ENCODE measurements around the gene KLF15. TPM values are rescaled to one million over a fixed set of nuclear protein-coding genes. Genes with fewer than 3 reads are reported as not detected.

The KLF15 gene
- total and polyA plus RNA-seq, 9 of the 15 experiments (the other 6 are each of a cell fraction or from before 2014, with no cell fraction given), result 0.08 to 4.8 (median 1.2) TPM

GRCh38 chr3:126309861-126310655 lies 47.1 kb downstream of the KLF15 start (continued):
- TF ChIP-seq CBX2 (IDR thresholded peaks at IDR 0.05; ENCODE audit: insufficient read depth, low read length, poor library complexity, severe bottlenecking), result no peak

DNA sequence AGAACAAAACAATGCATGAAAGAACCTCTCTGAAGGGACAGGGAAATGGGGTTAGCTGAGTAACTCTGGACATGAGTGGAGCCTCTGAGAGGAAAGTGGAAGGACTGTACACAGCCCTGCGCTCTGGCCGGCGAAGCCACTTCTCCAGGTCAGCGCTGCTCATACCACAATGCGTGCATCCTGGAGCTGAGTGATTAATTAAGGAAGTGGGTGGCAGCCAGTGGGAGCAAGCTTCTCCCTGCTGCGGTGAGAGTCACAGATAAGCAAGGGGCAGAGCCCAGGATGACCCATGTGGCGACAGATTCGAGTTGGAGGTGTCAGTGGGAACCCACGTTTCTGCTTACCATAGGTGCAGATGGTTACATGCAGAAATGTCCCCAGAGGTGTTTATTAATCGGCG lies 48.0 kb downstream of the KLF15 start:
- ATAC-seq (peak; percentile 37; the same call in 2 of the 3 replicates), FAIRE-seq (no peak), DNase-seq (ENCODE audit: extremely low read depth in 1 of 4, low spot score in 3 of 4) (peak; percentile 9 to 17 (median 10))
- POLR2A ChIA-PET, result no interaction called here
- Histone ChIP-seq H3K9me3 (replicated peaks; ENCODE audit: control insufficient read depth, insufficient read depth, low read depth, low read length) (no peaks in the 10 kb centered on the region), H3K9me1 (ENCODE audit: control insufficient read depth, insufficient read depth, low read length) (no peaks in the 10 kb centered on the region), H3K9ac (ENCODE audit: insufficient read depth in 1 of 2, low read depth in 2 of 2, low read length in 2 of 2) (no peak overlapping the region), H3K4me1 (replicated peaks in 1 of 2; ENCODE audit: control insufficient read depth in 2 of 2, insufficient read depth in 2 of 2, low read length in 2 of 2) (no peaks in the 10 kb centered on the region), H3K27ac (ENCODE audit: extremely low read depth, low read depth, low read length) (no peak overlapping the region), H3K79me2 (ENCODE audit: control insufficient read depth, insufficient read depth, low read length) (no peaks in the 10 kb centered on the region), H3K36me3 (ENCODE audit: control insufficient read depth, insufficient read depth, low read length) (no peaks in the 10 kb centered on the region), H3K4me3 (no peak overlapping the region), H3K4me2 (ENCODE audit: insufficient read depth, low read length) (no peak overlapping the region), H4K20me1 (replicated peaks; ENCODE audit: control insufficient read depth, insufficient read depth, low read length) (no peaks in the 10 kb centered on the region), H2AFZ (ENCODE audit: low read depth, low read length) (no peak overlapping the region), H3K27me3 (ENCODE audit: control insufficient read depth in 2 of 2, insufficient read depth in 2 of 2, low read length in 2 of 2) (peaks cover 3 to 41% of the 10 kb centered on the region in 2 experiments; a peak in 4 of 5 replicates)
- in situ Hi-C loops (cut with MboI), result no loop called here
- no TSS peak for BruUV-seq (replicated peaks)
- WGBS (ENCODE audit: insufficient coverage, low coverage, missing lambda C conversion rate), result 1% methylated on average over 10 of the region's 11 CpGs
- CTCF ChIA-PET (ENCODE audit: low intra/inter-chr PET ratio), result no interaction called here
- intact Hi-C loops (cut with micrococcal nuclease), result no loop called here
- no peak for TF ChIP-seq SIX5 (IDR thresholded peaks at IDR 0.05; ENCODE audit: borderline replicate concordance in 1 of 2, insufficient read depth in 1 of 2, low read depth in 1 of 2, low read length in 2 of 2)
- TF ChIP-seq POLR2AphosphoS5 (IDR thresholded peaks at IDR 0.05; ENCODE audit: control insufficient read depth, insufficient read depth, low read depth, low read length), result no peak
- TF ChIP-seq TCF3 (CRISPR knock-in tag; IDR thresholded peaks at IDR 0.05), result peak; percentile 64
- no peak for TF ChIP-seq ZC3H8 (IDR thresholded peaks at IDR 0.05)
- TF ChIP-seq, protein P1, sequence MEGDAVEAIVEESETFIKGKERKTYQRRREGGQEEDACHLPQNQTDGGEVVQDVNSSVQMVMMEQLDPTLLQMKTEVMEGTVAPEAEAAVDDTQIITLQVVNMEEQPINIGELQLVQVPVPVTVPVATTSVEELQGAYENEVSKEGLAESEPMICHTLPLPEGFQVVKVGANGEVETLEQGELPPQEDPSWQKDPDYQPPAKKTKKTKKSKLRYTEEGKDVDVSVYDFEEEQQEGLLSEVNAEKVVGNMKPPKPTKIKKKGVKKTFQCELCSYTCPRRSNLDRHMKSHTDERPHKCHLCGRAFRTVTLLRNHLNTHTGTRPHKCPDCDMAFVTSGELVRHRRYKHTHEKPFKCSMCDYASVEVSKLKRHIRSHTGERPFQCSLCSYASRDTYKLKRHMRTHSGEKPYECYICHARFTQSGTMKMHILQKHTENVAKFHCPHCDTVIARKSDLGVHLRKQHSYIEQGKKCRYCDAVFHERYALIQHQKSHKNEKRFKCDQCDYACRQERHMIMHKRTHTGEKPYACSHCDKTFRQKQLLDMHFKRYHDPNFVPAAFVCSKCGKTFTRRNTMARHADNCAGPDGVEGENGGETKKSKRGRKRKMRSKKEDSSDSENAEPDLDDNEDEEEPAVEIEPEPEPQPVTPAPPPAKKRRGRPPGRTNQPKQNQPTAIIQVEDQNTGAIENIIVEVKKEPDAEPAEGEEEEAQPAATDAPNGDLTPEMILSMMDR (IDR thresholded peaks at IDR 0.05 in 2 of 3, conservative IDR thresholded peaks at IDR 0.05 in 1 of 3; ENCODE audit: insufficient read depth in 2 of 3, low read depth in 1 of 3, low read length in 3 of 3), result no peak
- no peak for TF ChIP-seq ZNF644 (tag; IDR thresholded peaks at IDR 0.05; ENCODE audit: low read depth)
- TF ChIP-seq FOXP4 (CRISPR knock-in tag; IDR thresholded peaks at IDR 0.05; ENCODE audit: borderline replicate concordance), result no peak
- TF ChIP-seq U2AF2 (optimal IDR thresholded peaks at IDR 0.05; ENCODE audit: low read depth, low read length), result no peak
- TF ChIP-seq THRAP3 (IDR thresholded peaks at IDR 0.05; ENCODE audit: borderline replicate concordance), result no peak
- TF ChIP-seq, protein P2, sequence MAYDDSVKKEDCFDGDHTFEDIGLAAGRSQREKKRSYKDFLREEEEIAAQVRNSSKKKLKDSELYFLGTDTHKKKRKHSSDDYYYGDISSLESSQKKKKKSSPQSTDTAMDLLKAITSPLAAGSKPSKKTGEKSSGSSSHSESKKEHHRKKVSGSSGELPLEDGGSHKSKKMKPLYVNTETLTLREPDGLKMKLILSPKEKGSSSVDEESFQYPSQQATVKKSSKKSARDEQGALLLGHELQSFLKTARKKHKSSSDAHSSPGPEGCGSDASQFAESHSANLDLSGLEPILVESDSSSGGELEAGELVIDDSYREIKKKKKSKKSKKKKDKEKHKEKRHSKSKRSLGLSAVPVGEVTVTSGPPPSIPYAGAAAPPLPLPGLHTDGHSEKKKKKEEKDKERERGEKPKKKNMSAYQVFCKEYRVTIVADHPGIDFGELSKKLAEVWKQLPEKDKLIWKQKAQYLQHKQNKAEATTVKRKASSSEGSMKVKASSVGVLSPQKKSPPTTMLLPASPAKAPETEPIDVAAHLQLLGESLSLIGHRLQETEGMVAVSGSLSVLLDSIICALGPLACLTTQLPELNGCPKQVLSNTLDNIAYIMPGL (CRISPR knock-in tag; IDR thresholded peaks at IDR 0.05), result no peak
- no peak for TF ChIP-seq MCM2 (IDR thresholded peaks at IDR 0.05; ENCODE audit: low read depth)
- TF ChIP-seq ZNF140 (CRISPR knock-in tag; IDR thresholded peaks at IDR 0.05), result no peak
- no peak for TF ChIP-seq PHB2 (IDR thresholded peaks at IDR 0.05; ENCODE audit: low read depth)
- TF ChIP-seq HLTF (IDR thresholded peaks at IDR 0.05), result no peak
